SH-SY5Y (cell line): Measurements from ENCODE around the gene EFHC1.

Experiments used
- GATA2 ChIP-seq: IDR thresholded peaks from 2 replicates; pipeline ENCODE4 v1.6.1; 2011; ENCODE audit warnings: mild to moderate bottlenecking, low read depth, low read length
- GATA3 ChIP-seq: IDR thresholded peaks from 2 replicates; pipeline ENCODE4 v1.6.1; 2011; ENCODE audit warnings: low read depth, mild to moderate bottlenecking, low read length, moderate library complexity

DNA sequence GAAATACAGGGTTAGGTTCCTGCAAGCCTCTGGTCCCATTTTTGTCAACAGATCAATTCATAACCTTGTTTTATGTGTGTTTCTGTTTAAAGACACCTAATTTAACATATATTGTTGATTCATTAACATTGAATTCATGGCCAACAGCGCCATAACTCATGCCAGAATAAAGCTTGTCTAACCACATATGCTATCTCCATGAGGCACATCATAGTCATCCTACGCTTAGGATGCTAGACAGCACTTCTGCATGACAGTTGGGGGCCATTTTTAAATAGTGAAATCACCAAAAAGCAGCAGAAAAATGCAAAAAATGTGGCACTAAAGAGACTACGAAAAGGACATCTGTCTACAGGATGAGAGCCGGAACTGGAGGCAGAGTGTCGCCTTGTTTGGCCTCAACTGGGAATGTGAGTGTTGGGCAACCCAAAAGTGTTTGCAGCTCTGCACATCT is 118.8 kb downstream of the EFHC1 start:
- TF ChIP-seq GATA3 (no peak), GATA2 (no peak)
